SU-DHL-6 (cell line): ENCODE data around the gene TUBB2B.

Source experiments
- H2AFZ ChIP-seq: fragments of 200-600 bp; sonication (generic); 2 replicates; pipeline ENCODE4 v1.6.1; 2014; ENCODE audit warnings: low read depth, mild to moderate bottlenecking, moderate library complexity, mixed read lengths, antibody characterized with exemption, low read length; ENCODE audit not compliant: severe bottlenecking
- H3F3A ChIP-seq: fragments of 200-600 bp; shearing (Covaris generic); 2 replicates; pipeline ENCODE4 v1.6.0; 2016; ENCODE audit warnings: antibody characterized with exemption, mild to moderate bottlenecking; ENCODE audit not compliant: insufficient read depth
- H3K27ac ChIP-seq: fragments of 200-600 bp; sonication (generic); 2 replicates; pipeline ENCODE4 v1.5.1; 2016; ENCODE audit warnings: low read depth, mild to moderate bottlenecking, low read length, moderate library complexity, mixed read lengths
- H3K27me3 ChIP-seq: fragments of 200-600 bp; sonication (generic), shearing (Covaris generic); 2 replicates; pipeline ENCODE4 v1.6.0; 2014; ENCODE audit warnings: mild to moderate bottlenecking, low read length
- H3K36me3 ChIP-seq: fragments of 200-600 bp; sonication (generic); 2 replicates; pipeline ENCODE4 v1.6.1; 2014; ENCODE audit warnings: mild to moderate bottlenecking, low read length, mixed read lengths
- H3K4me2 ChIP-seq: fragments of 300-600, 200-600 bp; shearing (Covaris generic), sonication (generic); 2 replicates; pipeline ENCODE4 v1.6.0; 2014; ENCODE audit warnings: low read length, low read depth, mild to moderate bottlenecking; ENCODE audit not compliant: poor library complexity, severe bottlenecking
- H3K4me3 ChIP-seq: fragments of 200-600 bp; sonication (generic); 2 replicates; pipeline ENCODE4 v1.5.1; 2014; ENCODE audit warnings: antibody characterized with exemption, low read length, mild to moderate bottlenecking, mixed read lengths; ENCODE audit not compliant: insufficient read depth, poor library complexity, severe bottlenecking
- H3K79me2 ChIP-seq: fragments of 200-600 bp; sonication (generic); 2 replicates; pipeline ENCODE4 v1.6.1; 2014; ENCODE audit warnings: mild to moderate bottlenecking, low read length, moderate library complexity; ENCODE audit not compliant: insufficient read depth
- H3K9ac ChIP-seq: fragments of 200-600 bp; sonication (generic); 2 replicates; pipeline ENCODE4 v1.7.0; 2014; ENCODE audit warnings: mild to moderate bottlenecking, low read length
- H3K9me2 ChIP-seq: fragments of 200-600 bp; sonication (generic); replicated peaks from 2 replicates; pipeline ENCODE4 v1.6.1; 2014; ENCODE audit warnings: low read length; ENCODE audit not compliant: insufficient read depth
- H3K9me3 ChIP-seq: fragments of 200-600 bp; sonication (generic); 2 replicates; pipeline ENCODE4 v1.6.1; 2014; ENCODE audit warnings: low read length, mixed read lengths; ENCODE audit not compliant: insufficient read depth
- H4K20me1 ChIP-seq: fragments of 200-600 bp; sonication (generic); 2 replicates; pipeline ENCODE4 v1.6.1; 2014; ENCODE audit warnings: low read depth, mild to moderate bottlenecking, antibody characterized with exemption, low read length, moderate library complexity, mixed read lengths
- EZH2phosphoT487 ChIP-seq: fragments of 200-600 bp; sonication (generic), shearing (Covaris generic); conservative IDR thresholded peaks from 2 replicates; pipeline ENCODE4 v1.6.1; 2018; ENCODE audit warnings: mild to moderate bottlenecking, antibody characterized with exemption, low read length, moderate library complexity, mixed read lengths
- TF ChIP-seq, protein P1 (sequence below): fragments of 200-600 bp; sonication (generic); IDR thresholded peaks from one replicate; pipeline ENCODE4 v1.5.1; 2017; ENCODE audit warnings: antibody characterized with exemption, mild to moderate bottlenecking, low read length, moderate library complexity; ENCODE audit not compliant: insufficient read depth, poor library complexity, severe bottlenecking

TUBB2B gene

DNA sequence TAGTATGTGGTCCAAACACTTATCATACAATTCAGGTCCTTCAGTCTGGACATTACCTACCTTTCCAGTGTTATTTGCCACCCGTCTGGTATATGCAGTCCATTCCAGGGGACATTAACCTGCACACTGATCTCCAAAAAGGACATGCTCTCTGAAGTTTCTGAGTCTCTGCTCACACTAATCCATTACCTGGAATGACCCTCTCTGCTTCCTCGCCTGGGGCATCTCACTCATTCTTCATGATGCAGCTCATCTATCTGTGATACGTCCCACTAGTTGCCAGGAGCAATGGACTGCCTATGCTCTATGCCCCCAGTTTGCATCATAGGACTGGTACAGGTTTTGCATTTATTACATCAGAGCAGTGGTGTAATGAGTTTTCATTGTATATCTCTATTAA lies 5.9 kb upstream of the TUBB2B start:
- Histone ChIP-seq H3K27ac (no peak overlapping the region), H2AFZ (no peak overlapping the region), H3K9me2 (no peaks in the 10 kb centered on the region), H3F3A (peaks cover 15% of the 10 kb centered on the region), H3K36me3 (no peaks in the 10 kb centered on the region), H3K4me3 (no peak overlapping the region), H3K9ac (no peak overlapping the region), H3K9me3 (no peaks in the 10 kb centered on the region), H3K27me3 (no peaks in the 10 kb centered on the region), H3K4me2 (no peak overlapping the region), H3K79me2 (no peaks in the 10 kb centered on the region), H4K20me1 (no peaks in the 10 kb centered on the region)
- TF ChIP-seq EZH2phosphoT487: no peak
- TF ChIP-seq, protein P1, sequence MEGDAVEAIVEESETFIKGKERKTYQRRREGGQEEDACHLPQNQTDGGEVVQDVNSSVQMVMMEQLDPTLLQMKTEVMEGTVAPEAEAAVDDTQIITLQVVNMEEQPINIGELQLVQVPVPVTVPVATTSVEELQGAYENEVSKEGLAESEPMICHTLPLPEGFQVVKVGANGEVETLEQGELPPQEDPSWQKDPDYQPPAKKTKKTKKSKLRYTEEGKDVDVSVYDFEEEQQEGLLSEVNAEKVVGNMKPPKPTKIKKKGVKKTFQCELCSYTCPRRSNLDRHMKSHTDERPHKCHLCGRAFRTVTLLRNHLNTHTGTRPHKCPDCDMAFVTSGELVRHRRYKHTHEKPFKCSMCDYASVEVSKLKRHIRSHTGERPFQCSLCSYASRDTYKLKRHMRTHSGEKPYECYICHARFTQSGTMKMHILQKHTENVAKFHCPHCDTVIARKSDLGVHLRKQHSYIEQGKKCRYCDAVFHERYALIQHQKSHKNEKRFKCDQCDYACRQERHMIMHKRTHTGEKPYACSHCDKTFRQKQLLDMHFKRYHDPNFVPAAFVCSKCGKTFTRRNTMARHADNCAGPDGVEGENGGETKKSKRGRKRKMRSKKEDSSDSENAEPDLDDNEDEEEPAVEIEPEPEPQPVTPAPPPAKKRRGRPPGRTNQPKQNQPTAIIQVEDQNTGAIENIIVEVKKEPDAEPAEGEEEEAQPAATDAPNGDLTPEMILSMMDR: no peak

DNA sequence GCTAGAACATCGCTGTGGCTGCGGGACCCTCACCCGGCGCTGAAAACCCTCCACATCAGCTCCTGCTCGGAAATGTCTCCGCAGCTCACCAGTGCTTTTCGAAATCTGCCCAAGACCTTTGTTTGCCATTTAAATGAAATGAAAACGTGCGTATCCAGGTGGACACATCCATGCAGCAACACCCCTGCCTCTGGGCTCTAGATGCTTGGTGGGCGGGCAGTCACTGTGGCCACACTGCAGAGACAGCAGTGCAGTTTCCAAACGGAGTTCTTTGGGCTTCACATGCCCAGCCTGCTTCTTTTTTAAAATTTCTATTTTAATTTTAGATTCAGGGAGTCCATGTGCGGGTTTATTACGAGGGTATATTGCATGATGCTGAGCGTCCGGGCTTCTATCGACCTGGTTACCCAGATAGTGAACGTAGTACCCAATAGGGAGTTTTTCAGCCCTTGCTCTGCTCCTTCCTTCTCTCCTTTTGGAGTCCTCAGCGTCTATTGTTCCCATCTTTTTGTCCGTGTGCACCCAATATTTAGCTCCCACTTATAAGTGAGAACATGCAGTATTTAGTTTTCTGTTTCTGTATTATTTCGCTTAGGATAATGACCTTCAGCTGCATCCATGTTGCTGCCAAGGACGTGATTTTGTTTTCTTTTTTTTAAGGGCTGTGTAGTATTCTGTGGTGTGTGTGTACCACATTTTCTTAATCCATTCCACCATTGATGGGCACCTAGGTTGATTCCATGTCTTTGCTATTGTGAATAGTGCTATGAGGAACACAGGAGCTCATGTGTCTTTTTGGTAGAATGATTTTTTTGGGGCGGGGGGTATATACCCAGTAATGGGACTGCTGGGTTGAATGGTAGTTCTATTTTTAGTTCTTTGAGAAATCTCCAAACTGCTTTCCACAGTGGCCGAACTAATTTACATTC lies 4.8 kb upstream of the TUBB2B start:
- H3K4me3 ChIP-seq: no peak overlapping the region

DNA sequence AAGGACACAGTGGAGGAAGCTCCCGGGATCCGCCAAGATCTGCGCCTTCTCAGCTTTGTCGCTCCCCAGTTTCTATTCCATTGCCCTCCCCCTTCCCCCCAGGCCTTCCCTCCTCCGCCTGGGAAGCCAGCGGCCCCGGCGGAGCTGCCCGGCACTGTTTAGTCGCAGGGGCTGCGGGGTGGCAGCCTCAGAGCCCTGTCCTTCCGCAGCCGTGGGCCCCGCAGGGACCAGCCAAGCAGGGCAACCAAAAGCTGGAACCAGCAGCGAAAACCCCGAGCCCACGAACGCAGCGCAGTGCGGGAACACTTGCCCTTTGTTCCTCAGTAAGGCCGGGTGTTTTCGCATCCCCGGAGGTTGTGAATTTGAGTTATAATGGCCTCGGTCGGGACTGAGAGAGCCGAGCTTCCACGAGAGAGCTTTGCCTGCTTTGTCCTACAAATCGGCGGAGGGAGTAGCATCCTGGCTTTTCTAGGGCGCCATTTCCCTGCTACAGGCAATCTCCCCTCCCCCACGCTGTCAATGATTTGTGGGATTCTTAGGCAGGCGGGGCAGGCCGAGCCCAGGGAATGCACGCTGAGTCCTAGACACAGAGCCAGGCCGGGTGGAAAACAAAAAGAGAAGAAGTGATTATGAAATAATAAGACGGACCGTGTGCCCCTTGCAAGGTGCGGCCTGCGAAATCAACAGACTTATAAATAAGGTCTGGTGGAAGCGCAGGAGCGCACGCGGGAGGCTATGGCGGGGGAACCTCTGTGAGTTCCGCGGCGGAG lies 4.0 kb upstream of the TUBB2B start:
- no peak overlapping the region for H2AFZ ChIP-seq
- H3K79me2 ChIP-seq: peaks cover 3% of the 10 kb centered on the region; the same call in 1 of the 2 replicates
- H3K36me3 ChIP-seq: no peaks in the 10 kb centered on the region
- no peaks in the 10 kb centered on the region for H3K9me3 ChIP-seq
- no peak overlapping the region for H3K4me2 ChIP-seq
- H3K27ac ChIP-seq: no peak overlapping the region
- H3K4me3 ChIP-seq: no peak overlapping the region
- TF ChIP-seq, protein P1: no peak
- no peak for TF ChIP-seq EZH2phosphoT487
- H3K9me2 ChIP-seq: no peaks in the 10 kb centered on the region
- H4K20me1 ChIP-seq: no peaks in the 10 kb centered on the region
- H3F3A ChIP-seq: peaks cover 13% of the 10 kb centered on the region
- H3K27me3 ChIP-seq: no peaks in the 10 kb centered on the region
- no peak overlapping the region for H3K9ac ChIP-seq

More for the DNA sequence above, 4.8 kb upstream of the TUBB2B start:
- no peak overlapping the region for H3K27ac ChIP-seq
- no peak overlapping the region for H3K9ac ChIP-seq
- TF ChIP-seq EZH2phosphoT487: no peak
- TF ChIP-seq, protein P1: no peak
- no peak overlapping the region for H2AFZ ChIP-seq
- H4K20me1 ChIP-seq: no peaks in the 10 kb centered on the region
- H3K9me2 ChIP-seq: no peaks in the 10 kb centered on the region
- peaks cover 13% of the 10 kb centered on the region for H3F3A ChIP-seq
- H3K27me3 ChIP-seq: no peaks in the 10 kb centered on the region
- no peak overlapping the region for H3K4me2 ChIP-seq
- H3K36me3 ChIP-seq: no peaks in the 10 kb centered on the region
- no peaks in the 10 kb centered on the region for H3K9me3 ChIP-seq
- H3K79me2 ChIP-seq: no peaks in the 10 kb centered on the region
